ENCODE data around the gene RCOR1.

The RCOR1 gene

DNA sequence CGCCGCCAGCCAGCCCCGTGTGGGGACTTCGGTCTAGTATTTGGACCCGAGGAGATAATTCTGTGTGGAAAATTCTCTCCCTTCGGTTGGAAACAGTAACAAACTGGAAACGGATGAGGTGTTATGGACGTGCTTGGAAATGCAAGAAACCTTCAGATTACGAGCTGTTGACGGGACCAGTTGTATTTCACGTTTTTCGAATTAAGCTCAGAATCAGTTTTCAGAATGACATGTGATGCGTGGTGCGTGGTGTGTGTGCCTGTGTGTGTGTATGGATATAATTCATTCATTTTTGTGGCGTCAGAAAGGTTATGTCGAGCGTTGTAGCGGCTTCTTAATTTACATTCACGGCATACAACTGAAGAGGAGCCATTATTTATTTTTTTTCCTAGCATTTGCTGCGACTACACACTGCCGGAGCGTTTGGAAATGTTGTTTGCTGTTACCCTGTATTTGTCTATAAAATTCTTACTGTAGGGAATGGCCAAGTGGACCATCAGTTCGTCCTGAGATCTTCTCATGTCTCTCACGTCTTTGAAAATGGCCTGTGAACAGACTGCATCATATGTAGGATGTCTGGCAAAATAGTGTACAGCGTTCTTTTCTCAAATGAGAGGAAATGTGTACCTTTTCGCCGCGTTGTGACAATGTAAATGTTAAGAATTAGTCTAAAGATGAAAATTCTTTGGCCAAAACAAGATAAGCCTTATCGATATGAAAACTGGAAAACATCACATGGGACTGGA lies 186.1 kb downstream of the RCOR1 start:
- no peak for DNase-seq

DNA sequence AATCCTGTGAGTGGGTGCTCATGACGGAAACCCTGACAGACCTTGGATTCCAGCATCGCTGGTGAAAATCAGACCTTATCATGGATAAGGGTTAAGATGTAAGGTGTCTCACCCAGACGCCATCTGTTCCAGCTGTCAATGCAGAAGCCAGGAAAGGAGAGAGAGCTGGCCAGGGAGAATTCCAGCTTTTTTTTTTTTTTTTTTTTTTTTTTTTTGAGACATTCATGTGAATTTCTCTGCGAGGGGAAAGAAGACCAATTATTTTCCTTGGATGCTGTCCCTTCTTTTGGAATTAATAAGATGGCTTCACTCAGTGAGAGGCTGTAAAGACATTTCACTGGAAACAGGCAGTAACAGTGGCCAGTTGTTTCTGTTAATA lies 186.6 kb downstream of the RCOR1 start:
- no peak for DNase-seq

DNA sequence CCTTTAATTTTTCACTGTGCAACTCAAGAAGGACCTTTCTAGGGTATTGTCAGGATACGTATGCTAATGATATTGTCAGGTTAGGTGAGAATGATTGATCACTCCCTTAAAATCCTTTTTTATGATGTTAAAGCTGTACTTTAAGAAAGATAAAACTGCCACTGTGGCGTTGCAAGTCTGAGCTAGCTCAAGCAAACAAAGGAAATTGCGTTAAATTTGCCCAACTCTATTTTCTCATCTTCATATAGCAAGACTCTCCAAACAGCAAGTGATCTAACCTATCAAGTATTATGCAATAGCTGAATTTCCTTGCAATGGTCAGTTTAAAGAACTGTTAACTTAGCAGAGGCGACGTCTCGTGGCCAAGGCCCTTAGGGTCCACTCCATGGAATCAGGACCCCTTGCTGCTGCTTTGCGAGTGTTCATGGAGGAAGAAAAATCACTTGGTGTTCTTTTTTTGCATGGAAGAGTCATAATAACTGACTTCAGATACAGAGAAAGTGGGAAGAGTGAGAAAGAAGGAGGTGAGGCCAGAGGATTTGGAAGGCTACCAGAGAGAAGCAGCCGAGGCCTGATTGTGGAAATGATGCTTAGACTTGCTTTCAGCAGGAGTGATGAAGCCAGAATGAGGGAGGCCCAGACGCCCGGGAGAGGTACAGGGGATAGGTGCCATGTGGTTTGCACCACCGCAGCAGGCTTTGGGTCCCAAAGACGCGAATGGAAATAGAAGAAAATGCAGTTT lies 187.3 kb downstream of the RCOR1 start:
- DNase-seq: no peak

Data from islet precursor cell (in vitro differentiated cells).